ENCODE data around the gene RABGEF1.

DNA sequence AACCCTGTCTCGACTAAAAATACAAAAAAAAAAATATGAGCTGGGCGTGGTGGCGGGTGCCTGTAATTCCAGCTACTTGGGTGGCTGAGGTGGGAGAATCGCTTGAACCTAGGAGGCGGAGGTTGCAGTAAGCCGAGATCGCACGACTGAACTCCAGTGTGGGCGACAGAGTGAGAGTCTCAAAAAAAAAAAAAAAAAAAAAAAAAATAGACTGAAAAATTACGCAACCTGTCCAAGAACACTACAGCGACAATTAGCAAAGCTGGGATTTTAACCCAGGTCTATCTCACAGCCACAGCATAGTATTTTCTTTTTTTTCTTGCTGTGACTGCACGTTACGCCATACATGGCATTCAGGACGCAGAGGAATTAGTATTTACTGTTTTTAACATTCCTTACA, 1.1 kb upstream of the RABGEF1 start:
- TF ChIP-seq EZH2 (IDR thresholded peaks at IDR 0.05; ENCODE audit: insufficient read depth, low read length) = no peak
- TF ChIP-seq, protein P1, sequence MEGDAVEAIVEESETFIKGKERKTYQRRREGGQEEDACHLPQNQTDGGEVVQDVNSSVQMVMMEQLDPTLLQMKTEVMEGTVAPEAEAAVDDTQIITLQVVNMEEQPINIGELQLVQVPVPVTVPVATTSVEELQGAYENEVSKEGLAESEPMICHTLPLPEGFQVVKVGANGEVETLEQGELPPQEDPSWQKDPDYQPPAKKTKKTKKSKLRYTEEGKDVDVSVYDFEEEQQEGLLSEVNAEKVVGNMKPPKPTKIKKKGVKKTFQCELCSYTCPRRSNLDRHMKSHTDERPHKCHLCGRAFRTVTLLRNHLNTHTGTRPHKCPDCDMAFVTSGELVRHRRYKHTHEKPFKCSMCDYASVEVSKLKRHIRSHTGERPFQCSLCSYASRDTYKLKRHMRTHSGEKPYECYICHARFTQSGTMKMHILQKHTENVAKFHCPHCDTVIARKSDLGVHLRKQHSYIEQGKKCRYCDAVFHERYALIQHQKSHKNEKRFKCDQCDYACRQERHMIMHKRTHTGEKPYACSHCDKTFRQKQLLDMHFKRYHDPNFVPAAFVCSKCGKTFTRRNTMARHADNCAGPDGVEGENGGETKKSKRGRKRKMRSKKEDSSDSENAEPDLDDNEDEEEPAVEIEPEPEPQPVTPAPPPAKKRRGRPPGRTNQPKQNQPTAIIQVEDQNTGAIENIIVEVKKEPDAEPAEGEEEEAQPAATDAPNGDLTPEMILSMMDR (IDR thresholded peaks at IDR 0.05; ENCODE audit: insufficient read depth, low read depth, low read length) = no peak

Measured in astrocyte (in vitro differentiated cells and primary cell).